K562 (cell line): ENCODE results near the gene TTC9C. TPM values are rescaled to one million over a fixed set of nuclear protein-coding genes. Genes with fewer than 3 reads are reported as not detected.

ENCODE experiments used
- ELK3 ChIP-seq: fragments of 450-650 bp; formaldehyde crosslinking; IDR thresholded peaks from 2 replicates; pipeline ENCODE4 v1.4.0; 2020; ENCODE audit warnings: mild to moderate bottlenecking
- FOXA3 ChIP-seq, 2 experiments: fragments of 450-650 bp in 1 of 2; sonication (generic) in 1 of 2; formaldehyde crosslinking; IDR thresholded peaks in 1 of 2; conservative IDR thresholded peaks in 1 of 2; 2 replicates each; pipeline versions ENCODE4 v1.4.0 to v1.8.0; 2020 to 2022; ENCODE audit warnings: mild to moderate bottlenecking in 2 of 2, missing genetic modification reagents in 1 of 2
- HCFC1 ChIP-seq: IDR thresholded peaks from 2 replicates; pipeline ENCODE4 v1.6.1; 2012; ENCODE audit warnings: low read depth, low read length, improper control_type of control experiment
- HEY1 ChIP-seq: fragments of 250-450 bp; sonication (Bioruptor Pico); IDR thresholded peaks from 2 replicates; pipeline ENCODE4 v1.5.0; 2020; ENCODE audit warnings: mild to moderate bottlenecking, moderate library complexity, borderline replicate concordance
- ID3 ChIP-seq, 2 experiments: fragments of 250-450 bp in 1 of 2; fragments of 450-650 bp in 1 of 2; sonication (Bioruptor Pico) in 1 of 2; IDR thresholded peaks; 2 replicates each; pipeline versions ENCODE4 v1.6.1 to v1.8.0; 2016 to 2021; ENCODE audit warnings: mild to moderate bottlenecking in 2 of 2, moderate library complexity in 2 of 2, missing compliant biosample characterization in 1 of 2, missing genetic modification characterization in 1 of 2
- MAFK ChIP-seq: IDR thresholded peaks from 2 replicates; pipeline ENCODE4 v1.6.1; 2011; ENCODE audit warnings: low read length, improper control_type of control experiment
- MLX ChIP-seq, 2 experiments: fragments of 450-650 bp in 1 of 2; sonication (generic) in 1 of 2; formaldehyde crosslinking; conservative IDR thresholded peaks; 2 replicates each; pipeline versions ENCODE4 v1.4.0 to v1.8.1; 2020 to 2022; ENCODE audit warnings: mild to moderate bottlenecking in 1 of 2, missing genetic modification reagents in 1 of 2
- POLR2B ChIP-seq: fragments of 450-650 bp; IDR thresholded peaks from 2 replicates; pipeline ENCODE4 v1.6.1; 2018; ENCODE audit warnings: low read depth; ENCODE audit not compliant: partially characterized antibody
- PYGO2 ChIP-seq: fragments of 450-650 bp; IDR thresholded peaks from 2 replicates; pipeline ENCODE4 v1.6.1; 2016; ENCODE audit warnings: mild to moderate bottlenecking, missing genetic modification characterization, moderate library complexity, missing compliant biosample characterization
- STAT5A ChIP-seq: IDR thresholded peaks from 2 replicates; pipeline ENCODE4 v1.6.1; 2012; ENCODE audit warnings: low read length, inconsistent platforms, borderline replicate concordance
- TRIM25 ChIP-seq: fragments of 450-650 bp; IDR thresholded peaks from 2 replicates; pipeline ENCODE4 v1.7.0; 2016; ENCODE audit warnings: borderline replicate concordance
- ZBTB12 ChIP-seq: fragments of 250-450 bp; sonication (Bioruptor Pico); IDR thresholded peaks from 2 replicates; pipeline ENCODE4 v1.4.0; 2020
- ZNF609 ChIP-seq: sonication (generic); formaldehyde crosslinking; IDR thresholded peaks from 2 replicates; pipeline ENCODE4 v1.8.1; 2023; ENCODE audit warnings: missing genetic modification reagents, mild to moderate bottlenecking, borderline replicate concordance
- ZZZ3 ChIP-seq: fragments of 450-650 bp; IDR thresholded peaks from 2 replicates; pipeline ENCODE4 v1.6.1; 2016; ENCODE audit warnings: antibody characterized with exemption, mild to moderate bottlenecking, moderate library complexity
- polyA plus RNA-seq, 8 experiments: library from polyadenylated mRNA; depleted of rRNA in 4 of 8; stranded (reverse) in 5 of 8; unstranded in 3 of 8; fragments of >200 nt; fragmentation: Nextera tagmentation in 2 of 8; fragmentation: Illumina TruSeq in 1 of 8; extraction: Ambion mirVana in 2 of 8; extraction: Trizol in 1 of 8; gene quantifications; 2 replicates each; pipeline versions ENCODE4 v1.2.1 to v1.2.3, GENCODE V29; 2011 to 2014; ENCODE audit warnings: inconsistent platforms in 1 of 8, missing spikeins in 1 of 8
- total RNA-seq, 7 experiments: library from RNA; depleted of rRNA in 6 of 7; stranded (reverse); fragments of >200 nt in 6 of 7; fragmentation: Illumina TruSeq in 2 of 7; extraction: Trizol in 2 of 7; gene quantifications; 2 replicates each; pipeline versions ENCODE4 v1.2.1 to v1.2.3, GENCODE V29; 2011 to 2021; ENCODE audit warnings: low replicate concordance in 1 of 7

Gene TTC9C
- total and polyA plus RNA-seq, 9 of the 15 experiments (the other 6 are each of a cell fraction or from before 2014, with no cell fraction given): 32.8 to 59.0 (median 37.1) TPM

- TF ChIP-seq ZBTB12 (CRISPR knock-in tag) (no peak), MLX (CRISPR knock-in tag; conservative IDR thresholded peaks at IDR 0.05) (peak in 1 of 2 experiments; percentile 73; a peak in 1 of 4 replicates), PYGO2 (tag) (no peak), HEY1 (CRISPR knock-in tag) (no peak), FOXA3 (CRISPR knock-in tag; conservative IDR thresholded peaks at IDR 0.05 in 1 of 2, IDR thresholded peaks at IDR 0.05 in 1 of 2) (peak in 1 of 2 experiments; percentile 39; a peak in 1 of 4 replicates), ZNF609 (CRISPR knock-in tag) (0 out of 2 replicates have a peak, but pooled peaks have one; percentile 44), ELK3 (CRISPR knock-in tag) (no peak; the same call in 1 of the 2 replicates), POLR2B (peak; percentile 70), HCFC1 (peak; percentile 24; the same call in 1 of the 2 replicates), ID3 (CRISPR knock-in tag; IDR thresholded peaks at IDR 0.05) (no peak), ID3 (tag; IDR thresholded peaks at IDR 0.05) (no peak), MAFK (no peak), TRIM25 (no peak), ZZZ3 (no peak), STAT5A (no peak)
These were observed 22.1 kb upstream of the TTC9C start (continued) for GRCh38 chr11:62705880-62706849.
